SJSA1 (cell line): Measurements from ENCODE around the gene DOCK4. TPM values are rescaled to one million over a fixed set of nuclear protein-coding genes. Genes with fewer than 3 reads are reported as not detected.

Experiments used
- DNase-seq, 2 experiments: peaks; one replicate each; pipeline ENCODE4 v3.0.0-alpha.2; 2015 to 2020; ENCODE audit warnings: low spot score in 2 of 2, low read depth in 1 of 2
- H3K27ac ChIP-seq: fragments of 250-450 bp; sonication (Bioruptor Pico); 2 replicates; pipeline ENCODE4 v1.5.1; 2020; ENCODE audit warnings: mild to moderate bottlenecking, moderate library complexity
- H3K27me3 ChIP-seq: fragments of 250-450 bp; sonication (Bioruptor Pico); replicated peaks from 2 replicates; pipeline ENCODE4 v1.5.1; 2020; ENCODE audit warnings: mild to moderate bottlenecking, moderate library complexity
- H3K36me3 ChIP-seq: fragments of 250-450 bp; sonication (Bioruptor Pico); 2 replicates; pipeline ENCODE4 v1.5.1; 2020; ENCODE audit warnings: mild to moderate bottlenecking
- H3K4me1 ChIP-seq: fragments of 250-450 bp; sonication (Bioruptor Pico); replicated peaks from 2 replicates; pipeline ENCODE4 v1.6.1; 2021; ENCODE audit warnings: mild to moderate bottlenecking
- H3K4me3 ChIP-seq: fragments of 250-450 bp; sonication (Bioruptor Pico); 2 replicates; pipeline ENCODE4 v1.5.1; 2020; ENCODE audit warnings: mild to moderate bottlenecking
- H3K9me3 ChIP-seq: fragments of 250-450 bp; sonication (Bioruptor Pico); replicated peaks from 2 replicates; pipeline ENCODE4 v1.5.1; 2020; ENCODE audit warnings: mild to moderate bottlenecking
- total RNA-seq: library from RNA; depleted of rRNA; stranded (reverse); fragments of >200 nt; shearing (Covaris generic); gene quantifications from 2 replicates; pipeline ENCODE4 v1.2.3, GENCODE V29; 2014

The DOCK4 gene
- total RNA-seq, 1 experiment from 2014 or later = 1.3 TPM

DNA sequence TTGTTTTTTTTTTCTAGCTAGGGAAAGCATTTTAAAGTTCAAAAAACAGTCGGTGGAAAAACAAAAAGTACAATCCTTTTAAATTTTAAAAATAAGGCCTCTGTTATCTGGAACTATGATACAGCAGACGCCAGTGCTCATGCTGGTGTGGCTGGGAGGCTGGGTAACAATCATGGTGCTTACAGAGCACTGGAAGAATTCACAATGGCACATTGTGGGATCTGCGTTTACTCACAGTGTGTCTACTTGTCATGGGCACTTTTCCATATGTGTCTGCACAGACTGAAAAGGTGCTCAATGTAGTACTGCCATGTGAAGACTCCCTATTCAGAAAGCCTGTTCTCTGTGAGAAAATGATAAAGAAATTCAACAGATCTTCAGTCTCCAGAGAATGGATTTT, 365.7 kb downstream of the DOCK4 start:
- H3K27ac ChIP-seq = no peak overlapping the region
- no peak for DNase-seq
- no peaks in the 10 kb centered on the region for H3K36me3 ChIP-seq
- no peak overlapping the region for H3K4me3 ChIP-seq
- no peaks in the 10 kb centered on the region for H3K27me3 ChIP-seq
- H3K4me1 ChIP-seq = no peaks in the 10 kb centered on the region
- H3K9me3 ChIP-seq = no peaks in the 10 kb centered on the region

DNA sequence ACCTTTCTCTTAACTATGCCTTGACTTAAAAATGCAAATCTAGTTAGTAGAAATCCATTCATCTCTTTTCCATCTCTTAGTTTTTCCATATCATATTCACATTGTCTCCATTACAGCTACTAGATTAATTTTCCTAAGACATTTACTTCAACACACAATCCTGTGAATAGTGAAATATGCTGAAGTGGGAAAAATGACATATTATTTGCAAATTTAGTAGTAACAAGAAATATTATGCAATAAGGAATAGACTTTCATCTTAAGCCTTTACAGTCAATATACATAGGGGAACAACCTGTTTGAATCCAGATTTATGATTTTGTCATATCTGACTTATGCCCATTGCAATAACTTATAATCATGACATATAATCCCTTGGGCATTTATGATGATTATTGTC, 366.9 kb downstream of the DOCK4 start:
- Histone ChIP-seq H3K27ac (no peak overlapping the region), H3K4me1 (no peaks in the 10 kb centered on the region), H3K4me3 (no peak overlapping the region), H3K36me3 (no peaks in the 10 kb centered on the region), H3K27me3 (no peaks in the 10 kb centered on the region), H3K9me3 (no peaks in the 10 kb centered on the region)
- DNase-seq = no peak

DNA sequence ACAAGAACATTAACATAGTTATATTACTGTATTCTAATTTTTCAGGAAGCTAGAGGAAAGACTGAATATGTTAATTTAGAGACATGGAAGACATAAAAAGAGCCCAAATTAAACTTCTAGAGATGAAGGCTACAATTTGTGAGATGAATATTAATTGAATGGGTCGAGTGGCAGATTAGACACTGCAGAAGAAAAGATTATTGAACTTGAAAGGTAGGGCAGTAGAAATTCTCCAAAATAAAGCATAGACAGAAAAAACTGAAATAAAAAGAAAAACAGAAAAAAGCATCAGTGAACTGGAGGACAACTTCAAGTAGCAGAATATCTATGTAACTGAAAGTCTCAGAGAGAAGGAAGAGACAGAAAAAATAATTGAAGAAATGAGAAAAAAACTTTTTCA, 369.6 kb downstream of the DOCK4 start:
- Histone ChIP-seq H3K27me3 (no peaks in the 10 kb centered on the region), H3K9me3 (no peaks in the 10 kb centered on the region), H3K27ac (no peak overlapping the region), H3K4me1 (no peaks in the 10 kb centered on the region), H3K4me3 (no peak overlapping the region), H3K36me3 (no peaks in the 10 kb centered on the region)
- no peak for DNase-seq

GRCh38 chr7:111835066-111835465, 371.1 kb downstream of the DOCK4 start:
- Histone ChIP-seq H3K36me3 (no peaks in the 10 kb centered on the region), H3K9me3 (no peaks in the 10 kb centered on the region), H3K4me3 (no peak overlapping the region), H3K27me3 (no peaks in the 10 kb centered on the region), H3K4me1 (no peaks in the 10 kb centered on the region), H3K27ac (no peak overlapping the region)
- DNase-seq = no peak

DNA sequence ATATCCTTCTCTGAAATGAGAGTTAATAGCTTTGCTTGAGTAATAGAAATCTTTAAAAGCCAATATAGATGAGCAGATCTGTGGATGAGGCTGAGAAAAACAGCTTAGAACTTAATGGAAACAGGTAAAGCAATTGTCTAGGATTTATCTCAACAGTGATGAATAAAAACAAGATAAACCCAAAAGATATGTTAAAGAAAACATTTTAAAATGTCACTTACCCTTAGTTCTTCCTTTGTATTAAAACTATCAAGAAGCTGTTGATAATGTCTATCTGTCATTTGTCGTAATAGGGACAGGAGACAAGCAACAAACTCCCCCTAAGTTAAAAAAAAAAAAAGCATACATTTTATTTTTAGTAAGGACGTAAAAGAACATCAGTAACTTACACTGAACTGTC, 371.8 kb downstream of the DOCK4 start:
- no peak overlapping the region for H3K4me3 ChIP-seq
- no peaks in the 10 kb centered on the region for H3K36me3 ChIP-seq
- no peak overlapping the region for H3K27ac ChIP-seq
- H3K27me3 ChIP-seq = no peaks in the 10 kb centered on the region
- no peaks in the 10 kb centered on the region for H3K4me1 ChIP-seq
- H3K9me3 ChIP-seq = no peaks in the 10 kb centered on the region
- DNase-seq = no peak

- Histone ChIP-seq H3K4me3 (no peak overlapping the region), H3K27me3 (no peaks in the 10 kb centered on the region), H3K4me1 (no peaks in the 10 kb centered on the region), H3K36me3 (no peaks in the 10 kb centered on the region), H3K27ac (no peak overlapping the region), H3K9me3 (no peaks in the 10 kb centered on the region)
- DNase-seq = no peak
These were observed 372.7 kb downstream of the DOCK4 start for GRCh38 chr7:111833466-111833865.

DNA sequence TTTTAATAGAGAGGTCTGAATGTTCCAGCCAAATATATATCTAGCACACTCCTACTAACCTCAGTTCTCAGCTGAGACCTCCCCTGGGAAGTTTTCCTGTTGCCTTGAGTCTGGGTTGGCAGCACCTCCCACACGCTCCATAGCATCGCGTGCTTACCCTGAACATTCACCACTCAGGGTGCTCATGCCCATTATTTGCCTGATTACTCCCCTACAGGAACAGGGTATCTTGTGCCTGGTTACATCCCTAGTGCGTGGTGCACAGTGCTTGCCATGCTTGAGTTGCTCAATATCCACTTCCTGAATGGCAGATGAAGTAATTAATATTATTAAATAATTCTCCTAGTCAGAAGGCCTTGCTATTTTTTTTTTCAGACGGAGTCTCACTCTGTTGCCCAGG, 374.0 kb downstream of the DOCK4 start:
- DNase-seq = no peak
- H3K27me3 ChIP-seq = no peaks in the 10 kb centered on the region
- no peak overlapping the region for H3K4me3 ChIP-seq
- H3K36me3 ChIP-seq = no peaks in the 10 kb centered on the region
- no peaks in the 10 kb centered on the region for H3K9me3 ChIP-seq
- no peaks in the 10 kb centered on the region for H3K4me1 ChIP-seq
- H3K27ac ChIP-seq = no peak overlapping the region

DNA sequence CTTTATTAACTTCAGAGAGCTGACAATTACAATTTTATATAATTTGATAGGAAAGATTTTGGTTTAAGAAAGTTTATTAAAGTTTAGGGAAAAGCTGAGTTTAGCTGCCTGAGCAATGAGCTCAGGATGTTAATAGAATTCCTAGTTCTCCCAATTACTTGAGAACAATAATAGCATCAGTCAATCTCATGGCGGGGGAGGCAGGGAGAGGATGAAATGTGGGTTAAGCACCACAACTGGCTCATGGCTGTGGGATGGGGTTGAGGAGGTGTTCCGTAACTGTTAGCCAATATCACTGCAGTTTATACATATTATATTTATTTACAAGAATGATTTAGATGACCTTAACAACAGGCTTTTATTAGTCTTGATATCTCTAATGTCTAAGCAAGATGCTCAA, 377.0 kb downstream of the DOCK4 start:
- Histone ChIP-seq H3K9me3 (no peaks in the 10 kb centered on the region), H3K27me3 (no peaks in the 10 kb centered on the region), H3K27ac (no peak overlapping the region), H3K4me1 (no peaks in the 10 kb centered on the region), H3K4me3 (no peak overlapping the region), H3K36me3 (no peaks in the 10 kb centered on the region)
- no peak for DNase-seq

- no peaks in the 10 kb centered on the region for H3K9me3 ChIP-seq
- no peak overlapping the region for H3K4me3 ChIP-seq
- DNase-seq = no peak
- no peak overlapping the region for H3K27ac ChIP-seq
- no peaks in the 10 kb centered on the region for H3K36me3 ChIP-seq
- no peaks in the 10 kb centered on the region for H3K27me3 ChIP-seq
- H3K4me1 ChIP-seq = no peaks in the 10 kb centered on the region
These were observed 378.2 kb downstream of the DOCK4 start for GRCh38 chr7:111827863-111828504.

DNA sequence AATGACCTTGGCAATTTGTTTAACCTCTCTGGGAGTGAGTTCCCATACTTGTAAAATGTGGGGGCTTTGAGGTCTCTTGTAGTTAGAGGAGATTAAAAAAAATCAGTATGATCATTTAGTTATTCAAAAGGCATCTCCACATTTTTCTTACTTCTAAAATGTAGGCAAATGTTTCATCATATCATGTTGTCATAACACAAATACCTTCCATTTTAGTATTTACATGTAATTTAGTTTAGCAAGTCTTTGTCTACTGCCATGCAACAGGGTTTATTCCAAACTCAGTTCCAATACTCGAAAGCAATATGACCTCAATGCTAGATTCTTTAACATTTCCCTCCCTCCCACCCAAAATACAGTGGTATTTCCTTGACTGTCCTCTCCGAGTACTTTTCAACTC, 381.2 kb downstream of the DOCK4 start:
- DNase-seq = no peak
- no peaks in the 10 kb centered on the region for H3K9me3 ChIP-seq
- H3K4me1 ChIP-seq = no peaks in the 10 kb centered on the region
- no peaks in the 10 kb centered on the region for H3K27me3 ChIP-seq
- H3K27ac ChIP-seq = no peak overlapping the region
- H3K4me3 ChIP-seq = no peak overlapping the region
- H3K36me3 ChIP-seq = no peaks in the 10 kb centered on the region

GRCh38 chr7:111823826-111824225, 382.4 kb downstream of the DOCK4 start:
- Histone ChIP-seq H3K27ac (no peak overlapping the region), H3K36me3 (no peaks in the 10 kb centered on the region), H3K9me3 (no peaks in the 10 kb centered on the region), H3K4me1 (no peaks in the 10 kb centered on the region), H3K27me3 (no peaks in the 10 kb centered on the region), H3K4me3 (no peak overlapping the region)
- DNase-seq = no peak

DNA sequence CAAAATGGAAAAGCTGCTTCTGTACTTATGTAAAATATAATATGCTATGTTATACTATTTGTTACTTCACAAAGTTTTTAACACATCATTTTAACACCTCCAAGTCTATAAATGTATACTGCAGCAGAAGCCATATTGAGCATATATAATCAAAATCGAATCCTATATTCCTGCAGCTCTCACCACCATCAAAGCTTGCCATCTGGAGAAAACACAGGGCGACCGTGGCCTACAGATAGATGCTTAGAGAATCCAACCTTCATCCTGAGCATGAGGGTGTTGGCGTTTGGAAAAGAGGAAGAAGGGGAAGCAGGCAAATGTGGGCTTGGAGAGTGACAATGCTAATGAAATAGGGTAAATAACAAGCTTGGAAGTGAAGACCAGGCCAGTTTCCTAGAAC, 385.2 kb downstream of the DOCK4 start:
- Histone ChIP-seq H3K27me3 (no peaks in the 10 kb centered on the region), H3K36me3 (no peaks in the 10 kb centered on the region), H3K4me3 (no peak overlapping the region), H3K9me3 (no peaks in the 10 kb centered on the region; the same call in 1 of the 2 replicates), H3K4me1 (no peaks in the 10 kb centered on the region), H3K27ac (no peak overlapping the region)
- DNase-seq = no peak

DNA sequence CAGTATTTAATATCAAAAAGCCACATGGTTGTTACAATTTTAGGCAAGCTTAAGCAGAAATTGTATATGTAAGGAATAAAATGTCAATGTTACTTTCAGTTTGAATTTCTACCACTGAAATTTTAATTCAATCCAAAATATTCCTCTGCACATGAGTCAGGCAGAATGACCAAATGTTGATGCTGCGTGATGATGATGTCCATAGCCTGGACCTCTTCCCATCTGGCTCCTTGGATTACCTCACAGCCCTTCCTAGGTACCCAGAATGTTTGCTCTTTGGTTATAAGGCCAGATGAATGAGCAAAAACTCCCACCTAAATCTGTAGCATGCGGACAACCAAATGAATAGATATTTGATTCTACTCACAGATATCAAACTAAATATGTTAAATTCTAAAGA, 385.6 kb downstream of the DOCK4 start:
- no peaks in the 10 kb centered on the region; the same call in 1 of the 2 replicates for H3K9me3 ChIP-seq
- no peak overlapping the region for H3K4me3 ChIP-seq
- no peaks in the 10 kb centered on the region for H3K36me3 ChIP-seq
- no peaks in the 10 kb centered on the region for H3K4me1 ChIP-seq
- no peaks in the 10 kb centered on the region for H3K27me3 ChIP-seq
- DNase-seq = no peak
- no peak overlapping the region for H3K27ac ChIP-seq

DNA sequence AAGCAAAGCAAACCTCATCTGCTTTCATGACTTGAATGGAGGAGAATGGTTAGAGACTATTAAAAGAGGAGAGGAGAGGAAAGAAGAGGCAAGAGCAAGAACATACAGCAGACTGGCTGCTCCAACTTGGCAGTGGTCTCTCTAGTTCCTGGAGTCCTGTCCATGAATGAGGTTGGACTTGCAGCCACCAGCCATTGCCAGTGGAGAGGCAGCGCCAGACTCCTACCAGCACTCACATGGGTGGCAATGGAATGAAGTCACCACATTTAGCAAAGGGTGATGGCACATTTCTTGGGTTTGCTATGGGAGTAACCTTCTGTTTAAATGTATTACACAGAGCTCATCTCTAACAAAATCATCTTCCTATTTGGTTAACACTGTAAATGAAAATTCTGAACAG, 386.1 kb downstream of the DOCK4 start:
- no peak overlapping the region for H3K27ac ChIP-seq
- DNase-seq = no peak
- H3K9me3 ChIP-seq = no peaks in the 10 kb centered on the region; the same call in 1 of the 2 replicates
- no peak overlapping the region for H3K4me3 ChIP-seq
- no peaks in the 10 kb centered on the region for H3K36me3 ChIP-seq
- H3K4me1 ChIP-seq = no peaks in the 10 kb centered on the region
- no peaks in the 10 kb centered on the region for H3K27me3 ChIP-seq

DNA sequence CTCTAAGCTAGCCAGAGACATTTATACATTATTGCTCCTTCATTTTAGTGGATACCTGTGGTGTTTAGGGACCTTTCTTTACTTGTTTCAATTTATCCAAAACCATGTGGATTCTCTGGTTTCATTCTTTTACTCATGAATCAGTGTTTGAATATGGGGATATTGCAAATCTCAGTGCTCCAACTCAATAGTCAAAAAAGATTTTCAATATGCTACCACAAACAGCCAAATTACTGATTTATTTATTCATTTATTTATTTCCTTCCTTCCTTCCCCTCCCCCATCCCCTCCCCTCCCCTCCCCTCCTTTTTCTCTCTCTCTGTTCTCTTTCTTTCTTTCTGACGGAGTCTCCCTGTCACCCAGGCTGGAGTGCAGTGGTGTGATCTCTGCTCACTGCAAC, 390.8 kb downstream of the DOCK4 start:
- no peaks in the 10 kb centered on the region for H3K36me3 ChIP-seq
- H3K4me1 ChIP-seq = no peaks in the 10 kb centered on the region
- no peak overlapping the region for H3K4me3 ChIP-seq
- no peak for DNase-seq
- H3K27ac ChIP-seq = no peak overlapping the region
- H3K27me3 ChIP-seq = no peaks in the 10 kb centered on the region
- H3K9me3 ChIP-seq = no peaks in the 10 kb centered on the region; the same call in 1 of the 2 replicates
